T-helper 22 cell (primary cell): Measurements from ENCODE around the gene SYCE3.
A peak's percentile ranks its signal among the peaks of the same experiment; 100 is the strongest.
"Not testable (repeated sequence)": the region's sequence is repeated elsewhere in the genome, so short reads cannot be mapped to it uniquely, and the experiment has no call there.

ENCODE experiments used
- DNase-seq: peaks from one replicate; pipeline ENCODE4 v3.0.0-alpha.2; 2020; ENCODE audit warnings: low read depth

Gene SYCE3

GRCh38 chr22:50548921-50549790 lies 13.6 kb downstream of the SYCE3 start:
- DNase-seq = no peak

- peak; percentile 48 for DNase-seq
Measured at GRCh38 chr22:50548040-50548920, 14.4 kb downstream of the SYCE3 start.

- no peak for DNase-seq
Measured at GRCh38 chr22:50547263-50547985, 15.3 kb downstream of the SYCE3 start.

DNA sequence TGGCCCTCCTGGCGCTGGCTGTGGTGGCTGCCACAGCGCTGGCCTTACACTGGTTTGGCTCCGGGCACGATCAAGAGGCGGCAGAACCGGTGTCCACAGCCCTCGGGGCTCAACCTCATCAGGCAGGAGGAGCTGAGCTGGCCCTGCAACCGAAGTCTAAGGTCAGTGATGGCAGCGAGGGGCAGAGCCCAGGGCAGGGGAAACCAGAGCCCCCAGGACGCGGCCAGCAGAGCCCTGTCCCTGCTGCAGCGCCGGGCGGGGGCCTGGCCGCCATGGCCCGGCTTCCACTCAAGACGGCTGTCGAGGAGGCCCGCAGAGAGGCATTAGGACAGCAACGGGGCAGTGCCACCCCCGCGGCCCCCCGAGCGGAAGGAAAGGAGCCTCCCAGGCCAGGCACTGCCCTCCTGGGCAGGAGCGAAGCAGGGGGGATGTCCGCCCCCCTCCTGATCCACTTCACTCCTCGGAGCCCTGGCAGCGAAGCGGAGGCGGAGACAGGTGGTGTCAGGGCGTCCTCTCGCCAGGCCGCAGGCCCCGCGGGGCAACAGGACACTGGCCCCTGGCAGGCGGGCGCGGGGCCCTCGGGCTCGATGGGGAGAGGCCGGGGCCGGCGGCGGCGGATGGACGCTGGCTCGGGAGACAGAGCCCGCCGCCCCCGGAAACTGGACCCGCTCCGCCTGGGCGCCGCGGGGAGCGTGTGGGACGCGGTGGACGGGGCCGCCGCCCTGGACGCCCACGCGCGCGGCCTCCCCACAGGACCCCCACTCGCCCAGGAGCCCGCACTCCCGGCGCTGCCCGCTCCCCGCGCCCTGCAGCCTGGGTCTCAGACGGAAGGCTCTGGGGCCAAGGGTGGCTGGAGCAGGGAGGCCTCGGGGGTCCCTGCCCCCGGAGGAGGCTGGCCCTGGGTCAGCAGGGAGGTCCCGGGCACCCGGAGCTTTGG lies 16.1 kb downstream of the SYCE3 start:
- no peak for DNase-seq

GRCh38 chr22:50545522-50546325 lies 17.0 kb downstream of the SYCE3 start, which contains the start of gene KLHDC7B:
Gene KLHDC7B, plus strand, starts transcription at chr22:50545899. Its CDS starts 345 bp downstream, at chr22:50546244.
- no peak for DNase-seq

- no peak for DNase-seq
Measured at GRCh38 chr22:50544746-50545253, 17.9 kb downstream of the SYCE3 start.

DNA sequence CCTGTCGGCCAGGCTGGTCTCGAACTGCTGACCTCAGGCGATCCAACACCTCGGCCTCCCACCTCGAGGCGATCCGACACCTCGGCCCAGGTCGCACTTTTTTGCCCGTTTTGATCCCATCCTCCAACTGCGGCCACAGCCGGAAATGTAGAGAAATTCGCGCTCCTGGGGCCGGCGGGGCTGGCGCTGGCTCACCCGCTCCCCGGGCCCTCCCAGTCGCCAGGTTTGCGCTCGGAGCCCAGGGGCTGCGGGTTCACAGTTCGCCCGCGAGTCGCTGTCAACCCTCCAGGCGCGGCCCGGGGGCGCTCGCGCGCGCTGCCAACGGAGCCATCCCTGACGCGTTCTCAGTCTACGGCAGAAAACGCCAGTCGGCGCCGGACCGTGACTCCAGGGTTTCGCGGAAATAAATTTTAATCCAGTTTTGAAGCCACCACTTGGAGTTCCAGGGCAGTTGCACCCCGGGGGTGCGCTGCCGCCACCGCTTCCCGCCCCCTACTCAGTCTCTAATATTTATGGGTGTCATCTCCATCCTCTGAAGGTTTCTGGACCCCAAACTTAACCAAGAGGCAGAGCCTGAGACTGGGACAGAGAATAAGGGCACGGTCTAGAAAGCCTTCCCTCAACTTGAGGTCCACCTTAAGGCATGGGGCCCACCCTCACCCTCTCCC lies 18.5 kb downstream of the SYCE3 start:
- peak; percentile 66 for DNase-seq

DNA sequence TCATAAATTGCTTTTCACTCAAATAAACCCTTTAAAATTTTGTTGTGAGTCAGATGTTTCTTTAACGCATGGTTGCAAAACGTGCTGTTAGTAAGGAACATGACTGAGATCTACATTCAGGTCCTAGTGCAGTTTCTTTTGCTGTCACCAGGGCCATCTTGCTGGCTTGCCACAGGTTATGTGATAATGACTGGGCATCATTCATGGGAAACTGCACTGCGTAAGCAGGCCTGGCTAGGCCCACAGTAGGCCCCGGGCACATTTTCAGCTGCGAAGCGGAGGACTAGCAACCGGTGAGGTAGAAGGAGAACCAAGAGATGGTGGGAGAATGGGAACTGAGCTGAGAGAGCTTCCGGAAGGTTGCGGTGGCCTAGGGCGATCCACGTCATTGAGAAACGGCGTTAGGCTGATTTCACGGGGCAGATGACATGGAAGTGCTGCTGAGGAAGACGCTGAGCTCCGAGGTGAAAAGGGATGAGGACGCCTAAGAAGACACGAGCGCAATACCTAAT lies 20.2 kb downstream of the SYCE3 start:
- DNase-seq = no peak

GRCh38 chr22:50541667-50542026 lies 21.1 kb downstream of the SYCE3 start:
- not testable (repeated sequence) for DNase-seq

GRCh38 chr22:50540381-50540780 lies 22.3 kb downstream of the SYCE3 start:
- no peak for DNase-seq

GRCh38 chr22:50537765-50538164 lies 25.0 kb downstream of the SYCE3 start:
- DNase-seq = no peak

DNA sequence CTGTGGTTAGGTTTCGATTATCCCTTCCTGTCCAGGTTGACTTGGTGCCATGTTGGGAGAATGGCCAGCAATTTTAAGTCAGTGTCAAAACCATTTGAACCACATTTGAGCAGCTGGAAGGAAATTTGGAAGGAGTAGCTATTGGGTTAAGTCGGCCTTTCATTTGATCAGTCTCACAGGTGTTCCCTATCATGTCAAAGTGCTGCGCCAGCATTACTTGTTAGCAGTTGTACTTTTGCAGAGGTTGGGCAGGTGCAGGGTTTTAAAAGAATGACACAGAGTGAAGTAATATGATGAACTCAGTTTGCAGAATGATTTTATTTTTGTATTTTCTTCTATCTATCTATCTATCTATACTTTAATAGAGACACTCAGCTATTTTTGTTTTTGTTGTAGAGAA lies 26.5 kb downstream of the SYCE3 start:
- DNase-seq = no peak

DNA sequence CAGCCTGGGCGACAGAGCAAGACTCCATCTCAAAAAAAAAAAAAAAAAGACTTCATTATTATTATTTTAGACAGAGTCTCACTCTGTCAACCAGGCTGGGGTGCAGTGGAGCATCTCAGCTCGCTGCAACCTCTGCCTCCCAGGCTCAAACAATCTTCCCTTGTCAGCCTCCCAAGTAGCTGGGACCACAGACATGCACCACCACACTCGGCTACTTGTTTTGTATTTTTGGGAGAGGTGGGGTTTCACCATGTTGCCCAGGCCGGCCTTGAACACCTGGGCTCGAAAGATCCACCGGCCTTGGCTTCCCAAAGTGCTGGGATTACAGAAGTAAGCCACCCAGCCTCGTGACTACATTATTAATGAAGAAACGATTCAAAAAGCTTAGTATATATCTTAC lies 27.6 kb downstream of the SYCE3 start:
- DNase-seq = no peak

DNA sequence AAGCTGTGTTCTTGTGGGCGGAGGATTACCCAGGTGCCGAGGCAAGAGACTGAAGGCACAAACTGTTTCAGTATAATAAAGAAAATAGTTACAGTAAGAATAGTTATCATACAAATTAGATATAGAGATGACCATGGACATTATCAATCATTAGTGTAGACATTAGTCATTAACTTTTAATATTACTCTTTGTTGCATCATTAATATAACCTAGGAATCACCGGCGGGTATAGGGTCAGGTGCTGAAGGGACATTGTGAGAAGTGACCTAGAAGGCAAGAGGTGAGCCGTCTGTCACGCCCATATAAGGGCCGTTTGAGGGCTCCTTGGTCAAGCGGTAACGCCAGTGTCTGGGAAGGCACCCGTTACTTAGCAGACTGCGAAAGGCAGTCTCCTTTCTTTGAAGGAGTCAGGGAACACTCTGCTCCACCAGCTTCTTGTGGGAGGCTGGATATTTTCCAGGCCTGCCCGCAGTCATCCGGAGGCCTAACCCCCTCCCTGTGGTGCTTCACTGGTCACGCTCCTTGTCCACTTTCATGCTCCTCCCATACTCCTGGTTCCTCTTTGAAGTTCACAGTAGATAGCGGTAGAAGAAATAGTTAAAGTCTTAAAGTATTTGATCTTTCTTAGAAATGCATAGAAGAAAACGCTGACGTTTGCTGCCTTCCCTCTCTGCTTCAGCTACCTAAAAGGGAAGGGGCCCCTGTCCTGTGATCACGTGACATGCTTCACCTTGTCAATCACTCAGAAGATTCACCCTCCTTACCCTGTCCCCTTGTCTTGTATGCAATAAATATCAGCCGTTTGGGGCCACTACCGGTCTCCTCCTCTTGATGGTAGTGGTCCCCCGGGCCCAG lies 28.6 kb downstream of the SYCE3 start:
- not testable (repeated sequence) for DNase-seq

- no peak for DNase-seq
Measured at GRCh38 chr22:50532824-50533796, 29.6 kb downstream of the SYCE3 start.

DNA sequence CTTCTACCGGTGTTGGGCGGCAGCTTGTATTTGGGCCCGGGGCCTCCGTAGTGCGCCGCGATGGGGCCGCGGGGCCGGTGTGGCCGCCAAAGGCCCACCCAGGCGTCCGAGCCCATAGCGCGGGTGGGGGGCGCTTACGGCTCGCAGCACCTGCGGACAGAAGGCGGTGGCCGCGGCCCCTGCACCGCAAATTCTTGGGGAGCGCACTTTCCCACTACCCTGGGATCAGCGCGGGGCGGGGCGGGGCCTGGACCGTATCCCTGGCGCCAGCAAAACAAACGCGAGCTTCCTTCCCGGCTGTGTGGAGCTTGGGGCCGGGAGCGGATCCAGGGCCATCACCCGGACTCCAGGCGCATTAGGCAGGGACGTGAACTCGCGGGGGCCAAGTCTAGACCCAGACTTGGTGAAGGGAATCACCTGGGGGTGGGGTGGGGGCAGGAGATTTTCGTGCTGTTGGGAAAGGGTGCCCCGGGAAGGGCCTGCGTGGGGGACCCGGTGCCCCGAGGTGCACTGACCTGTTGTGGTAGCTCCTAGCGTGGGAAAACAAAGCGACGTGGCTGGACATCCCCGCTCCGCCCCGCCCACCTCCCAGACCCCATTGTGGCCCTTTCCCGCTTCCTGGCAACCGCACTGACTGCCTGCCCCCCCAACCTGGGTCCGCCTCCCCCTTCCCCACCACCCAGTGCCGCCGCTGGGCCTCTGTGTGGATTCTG lies 30.6 kb downstream of the SYCE3 start:
- no peak for DNase-seq
